NCI-H128 (cell line): ENCODE data around the gene ATP2C1.
"Not testable (repeated sequence)": the region's sequence is repeated elsewhere in the genome, so short reads cannot be mapped to it uniquely, and the experiment has no call there.

Source experiments
- DNase-seq: peaks from one replicate; lab custom pipeline; 2025; ENCODE audit not compliant: unreplicated experiment; lab: John Stamatoyannopoulos, UW

Gene ATP2C1

DNA sequence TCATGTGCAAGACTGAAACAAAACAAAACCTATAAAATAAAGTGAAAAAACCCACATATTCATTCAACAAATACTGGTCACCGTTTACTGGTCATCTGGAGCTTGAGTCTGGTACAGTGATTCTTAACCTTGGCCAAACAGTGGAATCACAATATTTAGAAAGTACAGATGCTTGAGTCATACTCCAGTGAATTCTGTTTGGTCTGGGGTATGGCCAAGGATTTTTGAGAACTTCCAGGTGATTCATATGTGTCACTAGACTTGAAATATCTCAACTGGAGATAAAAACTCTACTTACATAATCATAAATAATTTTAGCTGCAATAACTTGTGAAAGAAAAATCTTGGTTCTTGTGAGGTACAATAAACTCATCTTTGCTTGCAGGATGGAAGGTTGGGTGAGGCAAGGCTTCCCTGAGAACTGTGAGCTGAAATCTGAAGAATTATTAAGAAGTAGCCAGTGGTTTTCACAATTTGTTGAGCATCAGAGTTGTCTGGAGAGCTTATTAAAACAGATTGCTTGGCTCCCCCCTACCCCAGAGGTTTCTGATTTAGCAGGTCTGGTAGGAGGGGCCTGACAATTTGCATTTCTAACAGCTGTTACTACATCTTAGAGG is 142.4 kb downstream of the ATP2C1 start:
- DNase-seq = no peak

DNA sequence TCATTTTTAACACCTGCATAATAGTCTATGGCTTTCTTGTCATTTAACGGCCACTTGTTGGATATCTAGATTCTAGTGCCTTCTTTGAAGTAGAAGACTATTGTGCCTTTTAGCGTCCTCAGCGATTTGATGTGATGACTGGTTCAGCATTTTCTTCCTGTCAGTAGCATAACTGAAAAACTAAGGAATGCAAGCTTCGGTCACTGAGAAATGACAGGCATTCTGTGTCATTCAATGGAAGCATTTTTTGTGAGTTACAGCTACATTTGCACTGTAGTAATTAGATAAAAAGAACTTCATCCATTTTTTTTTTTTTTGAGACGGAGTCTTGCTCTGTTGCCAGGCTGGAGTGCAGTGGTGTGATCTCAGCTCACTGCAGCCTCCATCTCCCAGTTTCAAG is 143.1 kb downstream of the ATP2C1 start:
- DNase-seq = no peak

DNA sequence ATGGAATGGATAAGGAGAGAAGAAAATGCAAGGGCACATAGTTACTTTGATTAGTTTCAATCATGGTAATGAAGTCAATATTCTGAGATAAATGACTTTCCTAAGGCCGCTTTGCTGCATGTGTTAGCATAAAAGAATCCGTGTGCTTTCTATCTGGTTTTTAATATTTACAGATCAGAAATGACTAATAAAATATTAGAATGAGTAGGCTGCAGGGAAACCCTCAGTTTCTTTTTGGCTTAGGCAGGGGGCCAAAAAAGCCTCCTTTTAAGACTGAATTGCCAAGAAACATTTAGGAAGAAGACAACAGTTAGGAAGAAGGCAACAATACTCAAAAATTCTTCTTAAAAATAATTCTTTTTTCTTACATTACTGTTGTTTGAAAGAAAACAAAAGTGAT is 144.4 kb downstream of the ATP2C1 start:
- no peak for DNase-seq

DNA sequence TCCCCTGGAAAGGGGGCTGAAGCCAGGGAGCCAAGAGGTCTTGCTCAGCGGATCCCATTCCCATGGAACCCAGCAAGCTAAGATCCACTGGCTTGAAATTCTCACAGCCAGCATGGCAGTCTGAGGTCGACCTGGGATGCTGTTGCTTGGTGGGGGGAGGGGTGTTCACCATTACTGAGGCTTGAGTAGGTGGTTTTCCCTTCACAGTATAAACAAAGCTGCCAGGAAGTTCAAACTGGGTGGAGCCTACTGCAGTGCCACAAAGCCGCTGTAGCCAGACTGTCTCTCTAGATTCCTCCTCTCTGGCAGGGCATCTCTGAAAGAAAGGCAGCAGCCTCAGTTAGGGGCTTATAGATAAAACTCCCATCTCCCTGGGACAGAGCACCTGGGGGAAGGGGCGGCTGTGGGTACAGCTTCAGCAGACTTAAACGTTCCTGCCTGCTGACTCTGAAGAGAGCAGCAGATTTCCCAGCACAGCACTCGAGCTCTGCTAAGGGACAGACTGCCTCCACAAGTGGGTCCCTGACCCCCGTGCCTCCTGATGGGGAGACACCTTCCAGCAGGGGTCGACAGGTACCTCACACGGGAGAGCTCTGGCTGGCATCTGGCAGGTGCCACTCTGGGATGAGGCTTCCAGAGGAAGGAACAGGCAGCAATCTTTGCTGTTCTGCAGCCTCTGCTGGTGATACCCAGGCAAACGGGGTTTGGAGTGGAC is 148.5 kb downstream of the ATP2C1 start:
- not testable (repeated sequence) for DNase-seq

DNA sequence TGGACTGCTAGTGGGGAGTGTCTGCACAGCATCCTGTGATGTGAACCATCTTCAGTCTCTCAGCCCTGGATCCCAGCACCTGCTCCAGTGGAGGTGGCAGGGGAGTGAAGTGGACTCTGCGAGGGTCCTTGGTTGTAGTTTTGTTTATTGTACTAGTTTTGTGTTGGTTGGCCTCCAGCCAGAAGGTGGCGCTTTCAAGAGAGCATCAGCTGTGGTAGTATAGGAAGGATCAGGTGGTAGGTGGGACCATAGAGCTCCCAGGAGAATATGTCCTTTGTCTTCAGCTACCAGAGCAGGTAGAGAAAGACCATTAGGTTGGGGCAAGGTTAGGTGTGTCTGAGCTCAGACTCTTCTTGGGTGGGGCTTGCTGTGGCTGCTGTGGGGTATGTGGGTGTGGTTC is 153.7 kb downstream of the ATP2C1 start:
- DNase-seq = no peak

DNA sequence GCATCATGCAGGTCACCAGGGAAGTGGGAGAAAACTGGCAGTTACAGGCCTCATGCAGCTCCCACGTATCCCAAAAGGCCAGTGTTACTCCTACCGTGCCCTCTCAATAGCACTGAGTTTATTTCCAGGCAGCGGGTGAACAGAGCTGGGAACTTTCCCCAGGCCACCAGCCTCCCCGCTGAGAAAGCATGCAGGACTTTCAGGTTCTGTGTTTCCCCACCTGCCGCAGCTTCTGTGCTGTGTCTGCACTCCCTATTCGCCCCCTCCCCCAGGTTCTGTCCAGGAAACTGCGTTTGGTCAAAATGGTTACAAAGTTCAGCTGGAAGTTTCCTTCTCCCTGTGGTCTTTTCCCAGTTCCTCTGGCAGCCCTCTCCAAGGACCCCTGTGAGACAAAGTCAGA is 154.1 kb downstream of the ATP2C1 start:
- DNase-seq = no peak

DNA sequence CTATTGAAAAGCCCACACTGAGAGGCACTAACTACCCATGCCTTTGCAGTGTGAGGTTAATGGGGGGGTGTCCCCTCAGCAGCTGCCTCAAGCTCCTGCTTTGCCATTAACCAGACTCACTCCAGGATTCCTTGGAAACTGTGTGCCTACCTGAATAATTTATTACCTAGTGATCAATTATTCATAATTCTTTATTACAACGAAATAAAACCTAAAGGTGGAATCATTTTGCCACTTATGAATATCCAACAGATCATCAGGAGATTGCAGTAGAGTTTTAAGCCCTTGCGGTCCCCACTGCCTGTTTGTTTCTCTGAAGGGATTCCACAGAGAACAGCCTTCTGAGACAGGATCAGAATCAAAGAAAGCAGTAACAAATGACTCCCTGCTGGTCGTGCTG is 156.1 kb downstream of the ATP2C1 start:
- no peak for DNase-seq

DNA sequence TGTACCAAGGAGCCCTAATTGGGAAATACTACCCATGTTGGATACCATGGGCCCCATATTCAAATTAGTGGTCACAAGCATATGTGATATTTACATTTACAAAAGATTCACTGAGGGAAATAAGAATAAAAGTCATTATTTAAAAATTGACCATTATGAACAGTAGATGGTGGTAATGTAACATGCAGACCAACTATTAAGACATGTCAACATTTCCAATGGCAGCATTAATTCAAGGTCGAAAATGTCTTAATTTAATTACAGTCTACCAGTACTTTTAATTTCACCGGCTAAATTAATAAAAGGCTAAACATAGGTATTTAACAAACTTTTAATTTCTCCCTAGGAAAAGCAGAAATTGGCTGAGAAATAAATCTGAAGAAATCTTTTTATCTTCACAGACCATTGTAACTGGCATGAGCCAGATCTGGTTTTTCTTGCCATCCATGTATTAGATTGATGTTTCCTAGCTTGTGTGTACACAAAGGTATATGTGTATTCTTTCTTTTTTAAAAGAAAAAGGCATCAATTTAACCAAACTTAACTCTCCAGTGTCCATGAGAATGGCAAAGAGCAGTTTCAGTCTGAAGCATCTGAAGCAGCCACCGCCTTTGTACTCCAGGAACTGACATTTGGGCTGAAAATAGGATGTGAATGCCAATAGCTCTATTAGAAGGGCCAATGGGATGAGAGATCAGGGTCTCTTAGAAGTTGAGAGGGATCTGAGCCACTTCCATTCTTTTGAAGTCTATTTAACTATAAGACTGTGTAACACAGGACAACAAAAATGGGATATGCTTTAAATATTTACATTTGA is 159.4 kb downstream of the ATP2C1 start:
- DNase-seq = no peak
